ENCODE results near the gene EBP.
"Not testable (repeated sequence)": the region's sequence is repeated elsewhere in the genome, so short reads cannot be mapped to it uniquely, and the experiment has no call there.

Gene EBP

DNA sequence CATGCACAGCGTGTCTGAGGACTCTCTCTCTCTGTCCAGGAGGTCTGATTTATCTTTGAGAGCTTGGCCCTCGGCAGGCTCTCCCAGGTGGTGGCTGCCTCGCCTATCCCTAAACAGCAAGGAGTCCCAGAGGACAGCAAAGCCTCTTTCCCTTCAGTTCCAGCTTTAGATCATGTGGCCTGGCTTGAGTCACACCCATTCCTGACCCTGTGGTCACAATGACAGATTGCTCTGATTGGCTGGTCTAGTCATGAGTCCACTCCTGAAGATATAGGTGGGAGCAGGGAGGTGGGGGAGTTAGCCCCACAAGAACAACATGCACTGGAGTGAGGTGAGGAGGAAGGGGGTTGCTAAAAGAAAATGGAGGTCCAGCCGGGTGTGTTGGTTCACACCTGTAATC, 24.9 kb upstream of the EBP start:
- no peak for DNase-seq

DNA sequence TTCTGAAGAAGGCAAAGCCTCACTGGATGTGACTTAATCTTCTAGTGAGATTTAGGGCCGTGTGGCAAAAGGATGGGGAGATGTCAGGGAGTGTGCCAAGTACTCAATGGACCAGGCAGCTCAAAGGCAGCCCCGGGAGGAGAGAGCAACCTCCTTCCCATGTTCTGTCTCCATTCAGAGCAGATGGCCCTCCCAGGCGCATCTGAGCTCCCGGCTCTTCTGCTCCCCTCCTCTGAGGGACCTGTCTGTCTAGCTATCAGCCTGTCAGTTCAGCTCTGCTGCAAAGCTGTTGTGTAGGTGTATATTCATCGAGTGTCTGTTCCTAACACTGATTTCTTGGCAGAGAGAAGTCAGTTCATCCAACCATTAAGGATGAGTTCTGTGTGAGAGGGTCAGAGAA, 23.7 kb upstream of the EBP start:
- no peak for DNase-seq

DNA sequence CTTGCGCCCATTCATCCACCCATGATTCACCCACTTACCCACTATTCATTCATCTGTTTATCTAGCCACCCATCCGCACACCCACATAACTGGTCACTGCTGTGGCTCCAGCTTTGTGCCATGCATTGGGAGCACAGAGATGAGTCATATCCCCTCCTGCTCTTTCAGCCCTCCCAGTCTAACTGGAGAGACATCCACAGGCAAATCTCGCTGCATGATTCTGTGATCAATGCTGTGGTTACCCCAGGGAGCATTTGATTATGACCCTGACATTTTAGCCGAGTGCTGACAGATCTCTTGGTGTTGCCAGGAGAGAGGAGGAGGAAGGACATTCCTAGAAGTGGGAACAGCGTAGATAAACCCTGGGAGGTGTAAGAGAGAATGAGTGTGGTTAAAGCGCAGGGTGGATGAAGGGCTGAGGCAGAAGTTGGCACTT, 23.2 kb upstream of the EBP start:
- no peak for DNase-seq

DNA sequence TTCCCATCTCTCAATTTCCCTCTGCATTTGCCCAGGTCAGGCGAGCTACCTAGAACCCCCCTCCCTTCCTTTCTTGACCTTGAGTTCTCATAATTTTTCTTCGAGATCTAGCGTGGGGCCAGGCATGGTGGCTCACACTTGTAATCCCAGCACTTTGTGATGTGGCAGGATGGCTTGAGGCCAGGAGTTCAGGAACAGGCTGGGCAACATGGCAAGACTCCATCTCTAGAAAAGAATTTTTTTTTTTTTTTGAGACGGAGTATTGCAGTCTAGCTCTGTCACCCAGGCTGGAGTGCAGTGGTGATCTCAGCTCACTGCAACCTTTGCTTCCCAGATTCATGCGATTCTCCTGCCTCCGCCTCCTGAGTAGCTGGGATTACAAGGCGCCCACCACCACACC, 17.3 kb upstream of the EBP start:
- DNase-seq = no peak

DNA sequence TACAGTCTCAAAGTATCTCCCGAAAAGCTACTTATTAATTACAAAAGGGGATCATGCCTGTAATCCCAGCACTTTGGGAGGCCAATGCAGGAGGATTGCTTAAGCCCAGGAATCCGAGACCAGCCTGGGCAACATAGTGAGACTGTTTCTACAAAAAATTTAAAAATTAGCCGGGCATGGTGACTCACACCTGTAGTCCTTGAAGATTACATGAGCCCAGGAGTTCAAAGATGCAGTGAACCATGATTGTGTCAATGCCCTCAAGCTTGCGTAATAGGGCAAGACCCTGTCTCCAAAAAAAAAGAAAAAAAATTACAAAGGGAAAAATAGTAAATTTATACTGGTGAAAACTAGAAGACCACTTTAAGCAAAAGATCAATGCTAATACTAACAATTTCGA, 16.1 kb upstream of the EBP start:
- DNase-seq = no peak

DNA sequence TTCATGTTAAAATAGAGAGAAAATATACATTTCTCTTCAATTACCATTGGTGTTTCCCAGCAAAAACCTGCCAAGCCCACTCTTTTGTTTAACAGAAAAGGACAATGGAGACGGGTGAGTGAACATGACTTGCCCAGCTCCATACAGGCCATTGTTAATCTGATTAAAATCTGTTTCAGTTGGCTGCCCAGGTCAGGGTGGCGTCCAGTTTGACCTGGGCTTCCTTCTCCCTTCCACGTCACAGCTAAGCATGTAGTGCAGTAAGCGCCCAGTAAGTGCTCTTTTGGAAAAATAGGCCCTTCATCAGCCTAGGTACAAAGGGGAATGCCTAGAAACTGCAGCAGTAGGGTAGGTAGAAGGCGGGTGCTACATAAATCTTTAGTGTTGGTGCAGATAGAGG, 14.4 kb upstream of the EBP start:
- no peak for DNase-seq

DNA sequence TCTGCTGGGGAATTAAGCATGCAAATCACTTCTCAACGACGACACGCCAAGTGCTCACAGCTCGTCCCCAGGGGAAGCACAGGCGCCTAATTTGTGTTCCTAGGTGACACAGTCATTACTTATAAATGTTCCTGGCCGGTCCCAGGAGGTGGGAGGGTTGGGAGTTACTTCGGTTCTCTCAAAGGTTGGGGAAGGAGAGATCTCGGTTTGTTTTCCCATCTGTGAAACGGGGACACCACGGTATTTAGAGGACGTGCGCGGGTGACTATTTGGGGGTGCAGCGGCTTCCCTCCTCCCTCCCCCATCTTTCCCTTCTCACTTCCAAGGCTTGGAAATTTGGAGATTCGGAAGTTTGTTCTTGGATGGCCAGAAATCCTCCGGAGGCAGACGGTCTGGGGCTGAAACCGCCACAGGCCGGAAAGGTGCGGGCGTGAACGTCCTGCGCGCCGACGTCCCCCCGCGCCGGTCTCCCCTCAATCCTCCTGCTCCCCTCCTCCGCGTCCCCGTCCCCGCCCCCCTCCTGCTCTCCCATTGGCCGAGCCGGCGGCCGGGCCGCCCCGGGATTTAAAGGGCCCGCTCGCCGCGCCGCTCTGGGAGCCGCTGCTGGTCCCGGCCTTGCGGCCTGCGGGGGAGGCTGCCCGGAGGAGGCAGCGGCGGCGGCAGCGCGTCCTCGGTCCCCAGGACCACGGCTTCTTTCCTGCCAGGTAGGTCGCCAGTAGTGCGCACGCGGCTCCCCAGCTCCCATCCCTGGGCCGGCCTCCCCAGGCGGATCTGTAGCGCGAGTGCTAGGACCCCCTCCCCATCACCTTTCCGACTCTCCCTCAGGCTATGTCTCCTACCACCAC, 13.0 kb upstream of the EBP start, which contains the start of gene PORCN:
TSS of gene PORCN (plus strand) at position 593 of the 845 bp plus-strand sequence. CDS start 829 bp downstream, outside the sequence.
- peak; percentile 79 for DNase-seq

DNA sequence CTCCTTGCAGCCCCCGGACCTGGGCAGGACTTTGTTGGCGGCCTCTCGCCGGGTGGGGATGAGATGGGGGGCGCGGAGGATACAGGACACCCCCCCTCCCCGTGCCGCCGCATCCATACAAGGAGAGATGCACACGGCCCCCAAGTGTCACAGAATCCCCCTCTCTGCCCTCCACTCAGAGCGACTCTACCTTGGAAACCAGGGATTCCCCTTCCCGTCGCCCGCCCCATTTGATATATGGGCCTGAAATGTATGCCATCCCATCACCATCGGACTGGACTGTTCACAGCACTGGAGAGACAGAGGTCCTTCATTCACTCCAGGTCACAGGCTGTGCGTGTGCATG, 12.4 kb upstream of the EBP start:
- DNase-seq = no peak

DNA sequence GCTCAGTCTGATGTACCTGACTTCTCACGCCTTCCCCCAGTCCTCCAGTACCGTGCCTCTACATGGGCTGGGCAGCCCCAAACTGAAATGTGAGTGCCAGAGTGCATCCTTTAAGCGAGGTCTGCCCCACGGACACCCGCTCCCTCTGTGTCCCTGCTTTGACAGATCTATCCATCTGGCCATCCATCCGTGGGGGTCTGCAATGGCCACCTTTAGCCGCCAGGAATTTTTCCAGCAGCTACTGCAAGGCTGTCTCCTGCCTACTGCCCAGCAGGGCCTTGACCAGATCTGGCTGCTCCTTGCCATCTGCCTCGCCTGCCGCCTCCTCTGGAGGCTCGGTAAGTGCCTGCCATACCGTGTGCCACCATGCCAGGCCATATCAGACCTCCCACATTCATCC, 12.0 kb upstream of the EBP start:
- no peak for DNase-seq

DNA sequence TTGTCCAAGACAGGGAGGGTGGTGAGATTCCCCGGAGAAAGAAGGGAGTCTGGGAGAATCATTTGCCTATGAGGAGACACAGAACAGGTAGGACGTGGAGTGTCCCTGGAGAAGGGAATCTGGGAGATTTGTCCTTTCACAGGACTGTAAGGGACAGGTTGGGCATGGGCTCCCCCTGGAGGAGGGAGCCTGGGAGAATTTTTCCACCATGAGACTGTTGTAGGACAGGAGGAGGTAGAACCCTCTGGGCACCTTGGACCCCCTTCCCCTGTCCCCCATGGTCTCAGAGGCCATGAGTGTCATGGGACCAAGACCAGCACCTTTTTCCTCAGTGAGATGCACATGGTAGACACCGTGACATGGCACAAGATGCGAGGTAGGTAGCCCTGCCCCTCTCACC, 10.0 kb upstream of the EBP start:
- DNase-seq = no peak

DNA sequence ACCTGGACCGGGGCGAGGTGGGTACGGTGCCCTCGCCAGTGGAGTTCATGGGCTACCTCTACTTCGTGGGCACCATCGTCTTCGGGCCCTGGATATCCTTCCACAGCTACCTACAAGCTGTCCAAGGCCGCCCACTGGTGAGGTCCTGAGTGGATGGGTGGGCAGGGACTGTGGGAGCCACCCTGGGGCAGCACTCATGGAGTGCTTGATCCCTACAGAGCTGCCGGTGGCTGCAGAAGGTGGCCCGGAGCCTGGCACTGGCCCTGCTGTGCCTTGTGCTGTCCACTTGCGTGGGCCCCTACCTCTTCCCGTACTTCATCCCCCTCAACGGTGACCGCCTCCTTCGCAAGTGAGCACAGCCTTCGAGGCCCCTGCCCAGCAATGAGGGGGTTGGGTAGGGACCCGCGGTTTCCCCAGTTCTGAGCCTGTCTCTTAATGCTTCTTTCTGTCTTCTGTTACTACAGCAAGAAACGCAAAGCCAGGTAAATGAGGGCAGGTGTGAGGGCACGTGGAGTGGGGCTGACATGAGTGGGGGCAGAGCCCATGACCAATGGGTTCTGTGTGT, 9.2 kb upstream of the EBP start:
- DNase-seq = no peak

DNA sequence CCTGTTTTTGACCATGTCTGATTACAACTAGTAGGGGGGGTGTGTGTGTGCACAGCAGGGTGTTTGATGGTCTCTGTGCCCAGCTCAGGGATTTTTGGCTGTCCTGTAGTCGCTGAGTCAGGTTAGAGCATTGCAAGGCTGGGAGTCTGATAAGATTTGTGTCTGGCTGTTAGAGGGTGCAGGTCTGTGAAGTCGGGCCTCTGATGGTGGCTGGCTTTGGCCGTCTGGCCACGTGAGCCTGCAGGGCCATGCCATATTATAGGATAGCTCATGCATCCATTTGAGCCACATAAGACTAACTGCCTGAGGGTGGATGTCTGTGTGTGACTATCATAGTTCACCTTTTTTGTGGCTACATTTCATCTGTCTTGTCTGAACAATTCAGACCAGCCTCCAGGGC, 7.9 kb upstream of the EBP start:
- no peak for DNase-seq

DNA sequence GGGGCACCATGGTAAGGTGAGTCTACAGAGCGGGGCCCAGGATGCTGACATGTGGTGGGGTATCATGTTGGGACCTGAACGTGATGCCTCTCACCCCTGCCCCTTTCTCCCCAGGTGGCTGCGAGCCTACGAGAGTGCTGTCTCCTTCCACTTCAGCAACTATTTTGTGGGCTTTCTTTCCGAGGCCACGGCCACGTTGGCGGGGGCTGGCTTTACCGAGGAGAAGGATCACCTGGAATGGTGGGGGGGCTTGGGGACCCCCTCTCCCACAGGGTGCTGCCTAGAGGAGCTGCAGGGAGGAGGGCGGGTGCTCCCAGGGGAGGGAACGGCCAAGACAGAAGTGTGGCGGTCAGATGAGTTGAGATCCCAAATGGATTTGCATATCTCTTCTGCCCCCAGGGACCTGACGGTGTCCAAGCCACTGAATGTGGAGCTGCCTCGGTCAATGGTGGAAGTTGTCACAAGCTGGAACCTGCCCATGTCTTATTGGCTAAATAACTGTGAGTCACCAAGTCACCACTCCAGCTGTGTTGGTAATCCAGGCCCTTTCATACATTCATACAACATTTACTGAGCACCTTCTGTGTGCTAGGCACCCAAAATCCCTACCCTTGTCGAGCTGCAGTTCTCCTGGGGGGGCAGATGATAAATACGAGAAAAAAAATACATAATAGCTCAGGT, 7.3 kb upstream of the EBP start:
- no peak for DNase-seq

DNA sequence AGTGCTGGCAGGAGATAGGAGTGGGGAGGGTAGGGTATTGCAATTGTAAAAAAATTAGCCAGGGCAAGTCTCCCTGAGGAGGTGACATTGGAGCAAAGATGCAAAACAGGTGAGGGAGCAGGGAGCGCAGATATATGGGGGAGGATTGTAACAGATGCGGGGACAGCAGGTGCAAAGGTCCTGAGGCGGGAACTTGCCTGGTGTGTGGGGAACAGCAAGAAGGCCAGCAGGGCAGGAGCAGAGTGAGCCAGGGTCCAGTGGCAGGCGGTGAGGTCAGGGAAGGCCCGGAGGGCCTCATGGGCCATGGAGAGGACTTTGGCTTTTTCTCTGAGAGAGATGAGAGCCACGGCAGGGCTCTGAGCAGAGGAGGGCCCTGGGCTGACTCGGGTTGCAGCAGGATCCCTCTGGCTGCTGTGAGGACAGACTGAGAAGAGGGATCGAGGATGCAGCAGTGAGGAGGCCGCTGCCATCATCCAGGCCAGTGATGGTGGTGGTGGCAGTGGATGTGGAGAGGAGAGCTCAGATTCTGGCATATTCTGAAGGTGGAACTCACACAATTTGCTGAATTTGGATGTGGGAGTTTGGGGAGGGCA, 6.6 kb upstream of the EBP start:
- no peak for DNase-seq

DNA sequence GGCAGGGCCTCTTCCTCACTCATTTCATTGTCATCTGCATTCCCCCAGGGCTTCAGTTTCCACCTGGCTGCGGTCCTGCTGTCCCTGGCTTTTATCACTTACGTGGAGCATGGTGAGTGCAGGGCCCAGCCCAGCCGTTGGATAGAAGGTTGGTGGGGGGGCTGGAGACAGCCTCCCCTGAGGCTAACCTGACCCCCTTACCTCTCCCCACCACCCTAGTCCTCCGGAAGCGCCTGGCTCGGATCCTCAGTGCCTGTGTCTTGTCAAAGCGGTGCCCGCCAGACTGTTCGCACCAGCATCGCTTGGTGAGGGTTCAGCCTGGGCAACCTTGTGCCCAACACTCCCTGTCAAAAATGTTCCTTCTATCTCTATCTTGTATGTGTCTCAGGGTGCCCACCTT, 5.8 kb upstream of the EBP start:
- DNase-seq = no peak

DNA sequence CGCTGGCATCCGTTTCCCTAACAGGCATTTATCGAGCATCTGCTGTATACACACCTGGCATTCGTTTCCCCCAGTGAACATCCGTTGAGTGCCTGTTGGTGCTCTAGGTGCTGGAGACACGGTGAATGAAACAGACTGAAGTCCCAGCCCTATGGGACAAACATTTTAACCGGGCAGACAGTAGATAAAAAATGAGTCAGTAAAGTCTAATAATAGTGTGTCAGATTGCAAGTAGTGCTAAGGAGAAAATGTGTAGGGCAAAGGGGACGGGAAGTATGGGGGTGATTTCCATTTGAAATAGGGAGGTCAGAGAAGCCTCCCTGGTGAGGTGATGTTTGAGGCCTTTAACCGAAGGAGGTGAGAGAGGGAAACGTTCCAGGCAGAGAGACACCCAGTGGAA, 5.3 kb upstream of the EBP start:
- DNase-seq = no peak

DNA sequence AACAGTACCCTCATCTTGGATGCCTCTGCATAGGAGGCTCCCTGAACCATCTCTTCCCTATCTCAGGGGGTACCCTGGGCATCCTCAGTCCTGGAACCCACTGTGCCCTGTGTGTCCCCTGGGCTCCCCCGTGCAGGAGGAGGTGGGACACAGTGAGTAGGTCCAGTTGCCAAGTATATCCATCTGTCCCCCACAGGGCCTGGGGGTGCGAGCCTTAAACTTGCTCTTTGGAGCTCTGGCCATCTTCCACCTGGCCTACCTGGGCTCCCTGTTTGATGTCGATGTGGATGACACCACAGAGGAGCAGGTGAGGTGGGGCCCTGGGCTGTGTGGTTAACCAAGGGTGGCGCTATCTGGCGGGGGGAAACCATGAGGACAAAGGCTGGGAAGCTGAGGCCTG, 4.6 kb upstream of the EBP start:
- no peak for DNase-seq

DNA sequence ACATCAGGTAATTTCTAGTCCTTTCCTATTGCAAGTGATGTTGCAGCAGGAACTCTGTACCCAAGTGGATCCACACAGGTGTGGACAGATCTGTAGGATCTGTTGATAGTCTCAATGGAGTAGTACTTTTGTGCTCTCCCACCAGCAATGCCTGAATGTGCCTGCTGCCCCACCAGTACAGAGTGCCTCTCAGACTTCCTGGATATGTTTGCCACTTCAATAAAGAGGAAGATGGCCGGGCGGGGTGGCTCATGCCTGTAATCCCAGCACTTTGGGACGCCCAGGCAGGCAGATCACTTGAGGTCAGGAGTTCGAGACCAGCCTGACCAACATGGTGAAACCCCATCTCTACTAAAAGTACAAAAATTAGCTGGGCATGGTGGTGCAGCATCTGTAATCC, 2.1 kb upstream of the EBP start:
- DNase-seq = not testable (repeated sequence)

DNA sequence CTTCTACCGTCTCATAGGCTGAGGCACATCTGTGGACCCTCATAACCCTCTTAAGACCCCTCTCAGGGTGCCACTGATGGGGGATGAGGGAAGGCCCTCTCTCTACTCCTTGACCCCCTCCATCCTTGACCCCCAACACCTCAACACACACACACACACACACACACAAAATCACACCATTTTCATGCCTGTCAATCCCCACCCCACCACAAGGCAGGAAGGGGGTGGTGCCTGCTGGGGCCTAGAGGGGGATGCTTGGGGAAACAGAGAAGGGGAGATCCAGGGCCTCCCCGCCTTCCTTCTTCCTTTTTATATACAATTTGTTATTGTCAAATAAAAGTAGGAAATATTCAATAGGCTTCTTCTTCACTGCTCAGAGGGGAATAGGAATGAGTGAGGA, 1.2 kb upstream of the EBP start:
- no peak for DNase-seq

DNA sequence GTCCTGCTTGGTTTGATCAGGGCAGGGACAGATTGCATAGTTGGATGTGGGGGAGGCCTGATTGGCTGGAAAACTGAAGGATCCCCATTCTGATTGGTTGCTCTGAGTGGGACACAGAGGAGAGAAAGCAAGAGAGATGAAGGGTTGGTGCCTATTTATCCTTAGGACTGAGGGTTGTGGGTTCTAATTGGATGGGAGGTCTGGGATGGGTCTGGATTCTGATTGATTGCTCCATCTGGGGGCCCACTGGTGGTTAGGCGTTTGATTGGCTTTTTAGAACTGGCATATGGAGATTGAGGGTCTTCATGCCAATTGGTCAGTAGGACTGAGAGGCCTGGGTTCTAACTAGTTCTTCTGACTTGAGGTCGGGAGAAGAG, 644 bp upstream of the EBP start:
- DNase-seq = no peak

DNA sequence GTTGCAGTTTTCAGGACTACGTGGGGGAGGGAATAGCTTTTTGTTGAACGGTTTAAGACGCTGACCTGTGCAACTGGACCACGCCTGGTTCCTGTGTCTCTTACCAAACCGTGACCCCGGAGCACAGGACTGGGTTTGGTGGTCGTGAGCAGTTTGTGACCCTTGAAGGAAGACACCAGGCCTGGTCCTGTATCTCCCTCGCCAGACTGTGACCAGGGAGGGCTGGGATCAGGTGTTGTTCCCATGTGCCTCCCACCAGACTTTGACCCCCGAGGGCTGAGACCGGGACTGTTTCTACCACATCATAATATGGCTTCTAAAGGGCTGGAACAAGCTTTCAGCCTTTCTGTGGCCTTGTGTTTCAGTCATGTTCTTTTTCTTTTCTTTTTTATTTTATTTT, 683 bp downstream of the EBP start:
- DNase-seq = no peak

DNA sequence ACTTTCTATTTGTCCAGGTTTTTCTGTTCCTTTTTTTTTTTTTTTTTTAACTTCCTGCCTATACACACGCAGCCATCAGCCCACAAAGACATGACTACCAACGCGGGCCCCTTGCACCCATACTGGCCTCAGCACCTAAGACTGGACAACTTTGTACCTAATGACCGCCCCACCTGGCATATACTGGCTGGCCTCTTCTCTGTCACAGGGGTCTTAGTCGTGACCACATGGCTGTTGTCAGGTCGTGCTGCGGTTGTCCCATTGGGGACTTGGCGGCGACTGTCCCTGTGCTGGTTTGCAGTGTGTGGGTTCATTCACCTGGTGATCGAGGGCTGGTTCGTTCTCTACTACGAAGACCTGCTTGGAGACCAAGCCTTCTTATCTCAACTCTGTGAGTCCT, 2.1 kb downstream of the EBP start:
- DNase-seq = no peak

DNA sequence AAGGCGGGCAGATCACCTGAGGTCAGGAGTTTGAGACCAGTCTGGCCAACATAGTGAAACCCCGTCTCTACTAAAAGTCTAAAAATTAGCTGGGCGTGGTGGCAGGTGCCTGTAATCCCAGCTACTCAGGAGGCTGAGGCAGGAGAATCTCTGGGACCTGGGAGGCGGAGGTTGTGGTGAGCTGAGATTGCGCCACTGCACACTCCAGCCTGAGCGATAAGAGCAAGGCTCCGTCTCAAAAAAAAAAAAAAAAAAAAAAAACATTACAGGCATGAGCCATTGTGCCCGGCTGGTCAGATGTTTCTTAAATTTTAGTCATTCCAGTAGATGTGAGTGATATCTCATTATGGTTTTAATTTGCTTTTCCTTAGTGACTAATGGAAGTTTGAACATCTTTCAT, 4.2 kb downstream of the EBP start:
- not testable (repeated sequence) for DNase-seq

DNA sequence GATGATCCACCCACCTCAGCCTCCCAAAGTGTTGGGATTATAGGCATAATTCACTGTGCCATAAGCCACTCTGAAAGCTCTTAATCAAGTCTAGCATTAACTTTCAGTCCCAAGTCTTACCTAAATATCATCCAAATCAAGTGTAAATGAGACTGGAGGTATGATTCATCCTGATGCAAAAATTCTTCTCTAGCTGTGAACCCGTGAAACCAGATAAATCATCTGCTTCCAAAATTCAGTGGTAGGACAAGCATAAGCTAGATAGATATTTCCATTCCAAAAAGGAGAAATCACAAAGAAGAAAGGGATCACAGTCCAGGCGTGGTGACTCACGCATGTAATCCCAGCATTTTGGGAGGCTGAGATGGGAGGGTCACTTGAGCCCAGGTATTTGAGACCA, 9.1 kb downstream of the EBP start:
- no peak for DNase-seq

Measured in right hindlimb (tissue), 1 donor.